Measurements from ENCODE around the gene ARIH1. TPM values are rescaled to one million over a fixed set of nuclear protein-coding genes. Genes with fewer than 3 reads are reported as not detected.
"Not testable (repeated sequence)": the region's sequence is repeated elsewhere in the genome, so short reads cannot be mapped to it uniquely, and the experiment has no call there.

Gene ARIH1
- total RNA-seq, 1 donor from 2014 or later, result 163 TPM

DNA sequence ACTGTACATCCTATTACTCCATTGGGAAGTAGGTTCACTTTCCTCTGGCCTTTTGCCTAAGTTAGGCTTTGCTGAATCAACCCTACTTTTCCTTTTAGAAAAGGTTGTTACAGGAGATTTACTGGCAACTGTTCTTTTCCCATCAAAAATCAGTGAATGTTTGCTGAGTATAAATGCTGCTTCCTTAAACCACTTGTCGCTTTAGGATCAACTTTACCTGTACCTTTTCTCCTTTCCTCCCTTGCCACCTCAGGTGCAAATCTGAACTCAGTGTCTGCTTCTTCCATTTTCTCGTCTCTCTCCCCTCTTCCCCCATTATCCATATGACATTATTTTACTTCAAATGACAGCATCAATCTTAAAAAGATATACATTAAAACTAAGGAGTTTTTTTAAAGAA, 110.9 kb downstream of the ARIH1 start:
- intact Hi-C loops (cut with DNase I), result no loop called here
- DNase-seq (ENCODE audit: missing footprints) (no peak), ATAC-seq (no peak)

DNA sequence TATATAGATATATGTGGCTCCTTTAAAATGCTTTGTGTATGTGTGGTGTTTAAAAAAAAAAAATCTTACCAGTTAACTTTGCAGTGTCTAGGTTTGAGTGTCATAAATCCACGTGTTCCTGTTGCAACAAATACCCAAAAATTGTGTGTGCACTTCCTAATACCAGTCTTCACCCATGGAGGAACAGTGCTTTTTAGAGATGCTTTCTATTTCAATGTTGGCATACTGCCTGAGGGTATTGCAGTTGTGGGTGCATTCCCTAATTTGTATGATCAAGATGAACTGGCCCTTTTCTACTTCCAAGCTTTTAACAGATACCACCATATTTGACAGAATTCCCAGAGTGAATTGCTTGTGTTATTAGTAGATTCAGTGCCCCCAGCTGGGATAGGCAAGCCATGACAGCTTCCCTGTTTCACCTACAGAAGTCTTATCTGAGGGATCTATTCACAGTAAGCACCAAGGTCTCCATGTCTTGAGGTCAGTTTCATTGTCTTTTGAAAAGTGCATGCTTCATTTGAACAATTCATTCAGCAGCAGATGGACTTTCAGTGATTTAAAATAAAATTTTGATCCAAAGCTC, 111.4 kb downstream of the ARIH1 start:
- intact Hi-C loops (cut with DNase I), result no loop called here
- no peak for DNase-seq (ENCODE audit: missing footprints)
- ATAC-seq, result no peak

DNA sequence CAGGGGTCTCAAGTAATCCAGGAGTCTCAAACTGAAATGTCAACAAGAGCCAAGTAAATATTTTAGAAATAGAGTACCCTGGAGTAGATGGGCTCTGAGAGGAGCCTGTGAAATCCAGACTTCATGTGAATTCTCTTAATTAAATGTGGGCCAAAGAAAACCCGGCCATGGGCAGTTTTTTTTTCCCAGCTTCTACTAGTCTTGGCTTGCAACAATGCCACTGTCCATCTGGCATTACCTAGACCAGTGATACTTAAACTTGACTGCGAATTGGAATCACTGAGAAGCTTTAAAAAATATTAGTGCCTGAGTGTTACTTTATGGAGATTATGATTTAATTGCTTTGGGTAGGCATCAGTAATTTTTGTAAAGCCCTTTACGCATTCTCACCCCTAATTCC, 114.0 kb downstream of the ARIH1 start:
- DNase-seq (ENCODE audit: missing footprints), result no peak
- no peak for ATAC-seq
- intact Hi-C loops (cut with DNase I), result no loop called here

DNA sequence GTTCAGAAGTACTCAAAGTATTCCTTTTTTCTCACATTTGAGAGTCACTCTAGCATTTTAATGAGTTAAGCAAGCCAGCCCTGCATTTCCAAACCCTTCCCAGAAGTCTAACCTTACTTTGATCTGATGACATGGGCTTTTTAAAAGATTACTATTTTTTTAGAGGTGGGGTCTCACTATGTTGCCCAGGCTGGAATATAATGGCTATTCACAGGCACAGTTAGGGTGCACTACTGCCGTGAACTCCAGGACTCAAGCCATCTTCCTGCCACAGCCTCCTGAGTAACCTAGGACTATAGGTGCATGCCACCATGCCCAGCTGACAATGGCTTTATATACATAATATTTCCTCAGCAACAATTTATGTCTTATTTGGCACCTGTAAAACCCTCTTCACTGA, 116.3 kb downstream of the ARIH1 start:
- ATAC-seq (no peak), DNase-seq (ENCODE audit: missing footprints) (no peak)
- intact Hi-C loops (cut with DNase I), result no loop called here

DNA sequence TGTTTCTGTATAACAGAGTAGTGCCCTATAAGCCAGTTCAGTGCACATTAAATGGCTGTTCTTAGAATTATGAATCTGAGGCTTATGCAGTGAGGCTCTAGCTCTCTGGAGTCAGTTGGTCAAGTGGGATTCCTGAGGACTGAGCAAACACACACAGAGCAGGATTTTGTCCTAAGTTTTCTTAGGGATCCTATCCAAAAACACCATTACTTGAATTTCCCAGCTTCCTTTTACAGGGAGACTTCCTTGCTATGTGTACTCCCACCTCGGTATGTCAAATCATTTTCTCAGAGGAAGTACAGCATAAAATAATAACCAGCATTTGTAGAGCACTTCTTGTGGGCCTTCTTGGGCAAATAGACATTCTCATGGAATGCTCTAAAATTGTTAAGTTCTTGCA, 117.2 kb downstream of the ARIH1 start:
- DNase-seq (ENCODE audit: missing footprints) (no peak), ATAC-seq (no peak)
- intact Hi-C loops (cut with DNase I), result no loop called here

DNA sequence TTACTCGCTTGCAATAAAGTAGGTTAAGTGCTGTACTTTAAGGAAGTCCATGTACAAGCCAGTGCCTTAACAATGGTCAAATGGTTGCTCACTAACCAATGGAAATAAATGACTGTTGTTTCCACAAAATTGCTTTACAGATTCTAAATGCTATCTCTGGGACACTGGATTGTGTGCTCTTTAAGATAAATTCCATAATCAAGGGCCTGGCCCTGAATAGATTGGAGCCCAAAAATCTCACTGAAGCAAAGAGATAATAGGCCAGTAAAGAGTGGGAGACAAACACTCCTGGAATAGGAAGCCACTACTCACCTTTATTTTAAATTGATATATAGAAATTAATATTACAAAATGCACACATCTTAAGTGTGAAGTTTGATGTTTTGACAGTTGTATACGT, 118.0 kb downstream of the ARIH1 start:
- no peak for DNase-seq (ENCODE audit: missing footprints)
- intact Hi-C loops (cut with DNase I), result no loop called here
- no peak for ATAC-seq

DNA sequence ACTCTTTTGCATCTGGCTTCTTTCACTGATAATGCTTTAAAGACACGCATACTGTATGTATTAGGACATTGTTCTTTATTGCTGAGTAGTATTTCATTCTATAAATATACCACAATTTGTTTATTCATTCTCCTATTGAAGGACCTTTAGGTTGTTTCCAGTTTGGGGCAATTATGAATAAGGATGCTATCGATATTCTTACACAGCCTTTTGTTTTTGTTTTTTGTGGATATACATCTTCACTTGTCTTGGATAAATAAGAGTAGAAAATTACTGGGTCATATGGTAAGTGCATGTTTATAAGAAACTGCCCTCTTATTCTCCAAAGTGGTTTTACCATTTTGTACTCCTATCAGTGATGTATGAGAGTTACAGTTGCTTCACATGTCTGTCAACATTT, 118.5 kb downstream of the ARIH1 start:
- ATAC-seq, result no peak
- intact Hi-C loops (cut with DNase I), result no loop called here
- no peak for DNase-seq (ENCODE audit: missing footprints)

DNA sequence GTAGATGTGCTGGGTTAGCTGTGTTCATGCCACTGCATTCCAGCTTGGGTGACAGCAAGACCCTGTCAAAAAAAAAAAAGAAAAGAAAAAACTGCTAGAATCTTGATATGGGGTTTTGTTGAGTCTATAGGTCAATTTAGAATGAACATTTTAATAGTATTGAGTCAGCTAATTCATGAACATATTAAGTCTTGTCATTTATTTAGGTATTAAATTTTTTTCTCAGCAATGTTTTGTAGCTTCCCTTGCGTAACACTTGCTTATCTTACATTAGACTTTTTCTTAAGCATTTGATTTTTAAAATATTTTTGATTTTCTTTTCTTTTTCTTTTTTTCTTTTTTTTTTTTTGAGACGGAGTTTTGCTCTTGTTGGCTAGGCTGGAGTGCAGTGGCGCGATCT, 119.7 kb downstream of the ARIH1 start:
- ATAC-seq (no peak), DNase-seq (ENCODE audit: missing footprints) (no peak)
- intact Hi-C loops (cut with DNase I), result no loop called here

DNA sequence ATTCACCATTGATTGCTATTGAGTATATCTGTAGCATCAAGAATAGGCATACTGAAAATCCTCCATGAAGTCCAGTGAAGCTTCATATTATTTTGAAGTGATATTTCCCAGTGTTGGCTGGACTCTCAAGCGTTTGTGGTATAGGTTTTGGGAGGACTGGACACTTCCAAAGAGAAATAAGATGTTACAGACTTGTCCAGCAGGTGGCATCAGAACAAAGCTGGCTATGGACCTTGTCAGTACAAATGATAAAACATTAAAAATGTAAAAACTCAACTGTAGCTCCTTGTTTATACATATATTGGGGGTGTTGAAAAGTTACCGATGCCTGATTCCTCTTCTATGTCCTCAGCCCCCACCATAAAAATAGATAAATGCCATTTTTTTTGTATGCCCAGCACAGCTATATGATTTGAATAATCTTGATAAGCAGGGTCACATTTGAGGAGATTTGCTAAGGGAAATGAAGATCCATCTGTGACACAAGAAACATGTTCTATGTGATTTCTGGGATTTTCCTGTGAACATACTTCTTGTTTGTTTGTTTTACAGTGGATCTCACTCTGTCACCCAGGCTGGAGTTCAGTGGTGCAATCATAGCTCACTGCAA, 125.8 kb downstream of the ARIH1 start:
- DNase-seq (ENCODE audit: missing footprints), result no peak
- intact Hi-C loops (cut with DNase I), result loop anchor here (10.0 kb wide), 1 partner anchor 75 kb away; no protein-coding TSS in a partner anchor
- ATAC-seq, result no peak

DNA sequence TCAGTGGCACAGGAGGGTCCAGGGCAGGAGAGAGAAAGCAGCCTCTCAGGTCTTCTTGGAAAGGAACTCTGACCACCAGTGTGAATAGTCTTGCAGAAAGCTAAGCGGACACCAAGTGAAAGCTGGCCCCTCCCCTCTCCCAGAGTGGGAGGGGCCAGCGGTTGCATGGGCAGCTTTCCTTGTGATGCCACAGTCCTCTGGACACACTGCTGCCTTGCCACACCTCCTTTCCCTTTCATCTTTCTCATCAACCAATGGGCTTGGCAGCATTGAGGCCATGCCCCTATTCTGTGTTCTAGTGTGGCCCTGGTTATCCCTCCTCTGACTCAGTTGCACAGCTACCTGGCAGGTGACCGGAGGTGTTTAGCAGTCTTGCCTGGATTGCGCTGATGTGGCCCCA, 130.7 kb downstream of the ARIH1 start:
- intact Hi-C loops (cut with DNase I), result loop anchor here (10.0 kb wide), 1 partner anchor 70 kb away; no protein-coding TSS in a partner anchor
- DNase-seq (ENCODE audit: missing footprints), result no peak
- no peak for ATAC-seq

DNA sequence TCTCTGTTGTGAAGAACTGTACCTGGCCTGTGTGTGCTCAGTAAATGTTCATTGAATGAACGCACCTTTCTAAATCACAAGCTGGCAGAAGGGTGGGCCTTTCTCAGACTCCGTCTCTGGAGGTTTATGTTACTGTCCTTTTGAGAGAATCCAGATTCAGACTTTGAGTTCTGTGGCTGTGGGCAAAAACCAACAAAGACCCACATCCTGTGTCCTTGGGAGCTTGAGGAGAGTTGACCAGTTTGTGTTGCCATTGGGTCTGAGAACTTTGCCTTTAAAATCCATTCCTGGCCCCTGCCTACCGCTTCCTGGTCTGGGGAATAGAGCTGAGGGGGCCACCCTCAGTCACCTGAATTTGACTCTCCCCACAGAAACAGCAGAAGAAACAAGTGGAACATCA, 134.0 kb downstream of the ARIH1 start:
- intact Hi-C loops (cut with DNase I), result loop anchor here (10.0 kb wide), 1 partner anchor 67 kb away; no protein-coding TSS in a partner anchor
- not testable (repeated sequence) for DNase-seq (ENCODE audit: missing footprints)

DNA sequence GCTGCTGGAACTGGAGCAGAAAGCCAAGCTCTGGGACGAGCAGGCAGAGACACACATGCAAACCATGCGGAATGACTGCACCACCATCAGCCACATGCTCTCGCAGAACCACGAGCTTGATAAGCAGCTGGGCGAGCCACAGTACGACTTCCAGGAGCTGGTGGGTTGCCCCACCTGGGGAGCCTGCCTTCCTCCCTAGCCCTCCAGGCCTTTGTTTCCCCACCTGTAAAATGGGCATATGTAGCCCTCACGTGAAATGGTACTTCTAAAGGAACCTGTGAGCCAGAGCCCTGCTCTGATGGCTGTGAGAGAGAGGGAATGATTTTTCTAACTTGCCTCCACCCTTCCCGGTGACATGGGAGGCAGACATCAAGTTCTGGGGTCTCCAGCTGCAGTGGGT, 135.7 kb downstream of the ARIH1 start:
- DNase-seq (ENCODE audit: missing footprints) (no peak), ATAC-seq (no peak)
- intact Hi-C loops (cut with DNase I), result loop anchor here (10.0 kb wide), 1 partner anchor 65 kb away; no protein-coding TSS in a partner anchor

More for the DNA sequence above, 134.0 kb downstream of the ARIH1 start:
- ATAC-seq, result not testable (repeated sequence)

DNA sequence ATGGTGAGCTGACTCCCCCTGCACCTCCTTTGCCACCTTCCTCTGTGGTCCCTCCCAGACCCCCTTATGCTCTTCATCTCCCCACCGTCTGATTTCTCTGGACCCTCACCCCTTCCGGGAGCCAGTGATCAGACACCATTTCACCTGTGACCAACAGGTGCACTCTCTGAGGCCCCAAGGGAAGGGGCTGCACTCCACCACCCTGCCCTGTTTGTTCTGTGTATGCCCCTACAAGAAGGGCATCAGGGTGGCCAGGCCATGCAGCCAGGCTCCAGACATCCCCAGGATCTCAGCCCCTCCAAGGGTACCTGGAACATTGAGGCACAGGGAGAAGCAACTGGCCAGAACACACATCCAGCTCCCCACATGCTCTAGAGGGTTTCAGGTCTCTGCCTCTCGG, 138.2 kb downstream of the ARIH1 start:
- DNase-seq (ENCODE audit: missing footprints); intact Hi-C loops (cut with DNase I); ATAC-seq: not testable (repeated sequence)

DNA sequence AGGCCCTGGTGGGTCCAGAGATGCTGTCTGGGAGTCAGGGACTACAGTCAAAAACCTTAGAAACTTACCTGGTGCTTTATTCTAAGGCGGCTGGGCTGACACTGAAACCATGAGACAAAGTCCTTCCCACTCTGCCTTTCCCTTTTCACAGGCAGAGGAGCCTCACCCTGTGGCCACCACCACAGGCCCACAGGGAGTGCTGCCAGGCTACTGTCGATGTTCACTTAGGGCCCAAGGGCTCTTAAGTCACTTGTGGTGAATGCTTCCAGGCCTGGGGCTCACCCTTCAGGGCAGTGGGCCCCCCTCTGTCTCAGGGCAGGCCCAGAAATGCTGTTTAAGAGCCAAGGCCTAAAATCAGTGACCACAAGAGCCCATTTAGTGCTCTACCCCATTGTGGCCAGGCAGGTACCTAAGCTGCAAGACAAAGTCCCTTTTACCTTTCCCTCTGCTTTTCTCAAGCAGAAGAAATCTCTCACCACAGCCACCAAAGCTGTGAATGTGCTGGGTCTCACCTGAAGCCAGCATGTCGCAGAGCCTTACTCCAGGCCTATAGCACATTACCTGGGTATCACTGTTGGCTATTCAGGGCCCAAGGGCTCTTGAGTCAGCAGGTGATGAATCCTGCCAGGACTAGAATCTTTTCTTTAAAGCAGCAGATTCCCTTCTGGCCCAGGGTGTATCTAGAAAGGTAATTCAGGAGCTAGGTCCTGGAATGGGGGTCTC, 140.8 kb downstream of the ARIH1 start:
- DNase-seq (ENCODE audit: missing footprints) (no peak), ATAC-seq (no peak)
- intact Hi-C loops (cut with DNase I), result no loop called here

DNA sequence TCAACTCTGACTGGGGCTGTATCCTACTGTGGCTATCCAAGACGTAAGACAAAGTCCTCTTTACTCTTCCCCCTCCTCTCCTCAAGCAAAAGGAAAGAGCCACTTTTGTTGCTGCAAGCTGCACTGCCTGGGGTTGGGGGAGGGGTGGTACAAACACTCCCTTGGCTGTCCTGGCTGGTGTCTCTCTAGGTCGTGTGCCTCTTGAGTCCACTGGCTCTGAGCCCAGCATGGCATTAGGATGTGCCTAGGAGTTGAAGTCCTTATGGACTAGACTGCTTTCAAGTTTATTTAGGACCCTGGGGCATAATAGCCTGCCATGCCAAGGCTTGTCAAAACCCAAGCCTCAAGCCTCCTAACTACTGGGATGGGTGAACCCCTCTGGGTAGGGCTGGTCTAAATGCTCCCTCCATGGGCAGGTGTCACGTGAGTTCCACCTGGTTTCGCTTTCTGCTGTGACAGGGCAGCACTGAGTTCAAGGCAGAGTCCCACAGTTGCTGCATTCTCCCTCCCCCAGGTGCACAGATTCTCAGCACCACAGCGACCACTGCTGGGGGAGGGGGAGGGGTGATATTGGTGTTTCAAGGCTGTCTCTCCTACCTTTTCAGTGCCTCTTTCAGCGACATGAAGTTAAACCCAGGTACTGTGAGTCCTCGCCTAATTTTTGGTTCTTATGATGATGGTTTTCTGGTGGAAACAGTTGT, 141.6 kb downstream of the ARIH1 start:
- DNase-seq (ENCODE audit: missing footprints) (peak; percentile 71), ATAC-seq (peak; percentile 67)
- intact Hi-C loops (cut with DNase I), result not testable (repeated sequence)

DNA sequence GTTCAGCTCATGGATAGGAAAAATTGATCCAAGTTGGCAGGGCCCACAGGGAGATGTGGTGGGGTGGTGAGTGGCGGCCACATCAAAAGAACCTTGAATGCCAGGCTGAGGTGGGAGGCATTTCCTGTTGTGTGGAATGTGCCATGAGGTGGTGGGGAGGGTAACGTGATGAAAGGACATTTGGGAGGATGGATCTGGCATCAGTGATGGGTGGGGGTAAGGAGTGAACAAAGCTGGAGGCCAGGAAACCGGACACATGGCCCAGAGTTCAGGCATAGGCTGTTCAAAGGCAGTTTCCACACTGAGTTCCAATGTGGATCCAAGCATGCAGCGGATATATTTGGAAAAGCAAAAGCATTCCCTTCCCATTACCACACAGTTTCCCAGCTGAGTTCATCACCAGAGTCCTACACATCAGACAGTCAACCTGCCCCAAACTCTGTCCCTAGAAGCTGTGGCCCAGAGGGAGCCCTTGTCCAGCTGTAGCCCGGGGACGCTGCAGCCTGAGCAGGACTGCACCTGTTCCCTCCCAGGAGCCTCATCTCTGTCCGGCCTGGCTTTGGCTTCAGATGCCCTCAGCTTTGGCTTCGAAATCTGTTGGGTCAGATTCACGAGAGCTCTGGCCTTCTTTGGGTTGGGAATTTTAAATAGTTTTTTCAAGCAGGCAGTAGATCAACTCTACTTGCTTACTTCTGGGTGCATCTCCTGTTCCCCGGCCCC, 142.5 kb downstream of the ARIH1 start:
- DNase-seq (ENCODE audit: missing footprints) (no peak), ATAC-seq (no peak)
- intact Hi-C loops (cut with DNase I), result no loop called here

DNA sequence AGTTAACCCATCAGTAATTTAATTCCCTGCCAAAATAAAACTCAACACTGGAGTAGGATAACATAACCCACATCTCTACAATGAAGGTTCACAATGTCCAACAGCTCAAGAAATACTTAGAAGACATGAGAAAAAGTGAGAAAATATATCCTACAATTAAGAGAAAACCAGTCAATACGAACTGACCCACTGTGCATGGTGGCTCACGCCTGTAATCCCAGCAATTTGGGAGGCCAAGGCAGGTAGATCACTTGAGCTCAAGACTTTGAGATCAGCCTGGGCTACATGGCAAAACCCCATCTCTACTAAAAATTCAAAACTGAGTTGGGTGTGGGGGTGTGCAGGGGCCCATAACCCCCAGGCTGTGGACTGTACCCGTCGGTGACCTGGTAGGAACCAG, 149.7 kb downstream of the ARIH1 start:
- intact Hi-C loops (cut with DNase I); DNase-seq (ENCODE audit: missing footprints): not testable (repeated sequence)

DNA sequence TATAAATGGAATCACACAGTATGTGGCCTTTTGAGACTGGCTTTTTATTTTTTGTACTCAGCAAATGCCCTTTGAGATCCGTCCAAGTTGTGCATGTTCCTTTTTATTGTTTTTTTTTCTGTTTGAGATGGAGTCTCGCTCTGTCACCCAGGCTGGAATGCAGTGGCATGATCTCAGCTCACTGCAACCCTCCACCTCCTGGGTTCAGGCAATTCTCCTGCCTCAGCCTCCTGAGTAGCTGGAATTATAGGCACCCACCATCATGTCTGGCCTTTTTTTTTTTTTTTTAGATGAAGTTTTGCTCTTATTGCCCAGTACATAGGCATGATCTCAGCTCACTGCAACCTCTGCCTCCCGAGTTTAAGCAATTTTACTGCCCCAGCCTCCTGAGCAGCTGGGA, 152.0 kb downstream of the ARIH1 start:
- ATAC-seq; intact Hi-C loops (cut with DNase I); DNase-seq (ENCODE audit: missing footprints): not testable (repeated sequence)

More for the DNA sequence above, 149.7 kb downstream of the ARIH1 start:
- not testable (repeated sequence) for ATAC-seq

Measured in Right ventricle myocardium inferior (tissue), 1 donor.